AG08395 (cell line): Measurements from ENCODE around the gene RIT1.

Source experiments
- DNase-seq: peaks from one replicate; pipeline ENCODE4 v3.0.0; 2012; ENCODE audit warnings: mixed read lengths, low spot score

Gene RIT1

GRCh38 chr1:155856975-155857930 is 53.9 kb downstream of the RIT1 start, which contains the start of gene GON4L:
TSS of gene GON4L (minus strand) at chr1:155857214. CDS start at chr1:155853780, 3,434 bp downstream.
- peak; percentile 97 for DNase-seq

GRCh38 chr1:155856257-155856974 is 54.7 kb downstream of the RIT1 start:
- DNase-seq = no peak

GRCh38 chr1:155850345-155850744 is 60.8 kb downstream of the RIT1 start:
- DNase-seq = no peak

- DNase-seq = no peak
Measured at GRCh38 chr1:155847823-155848529, 63.2 kb downstream of the RIT1 start.
